ENCODE measurements around the gene CEP83.

Gene CEP83

GRCh38 chr12:94271351-94271750 lies 188.3 kb downstream of the CEP83 start:
- Histone ChIP-seq H3K27me3 (ENCODE audit: control insufficient read depth, low read length) (no peaks in the 10 kb centered on the region; the same call in 1 of the 2 replicates), H3K4me3 (ENCODE audit: low read length) (no peak overlapping the region), H3K79me2 (ENCODE audit: control insufficient read depth, low read length) (no peaks in the 10 kb centered on the region), H3K4me1 (ENCODE audit: control insufficient read depth, low read length) (peaks cover 10% of the 10 kb centered on the region), H3K27ac (ENCODE audit: low read depth, low read length) (no peak overlapping the region), H3K4me2 (ENCODE audit: low read length) (no peak overlapping the region), H3K36me3 (ENCODE audit: control insufficient read depth, low read length) (no peaks in the 10 kb centered on the region), H4K20me1 (ENCODE audit: control insufficient read depth, insufficient read depth, low read depth, low read length) (no peaks in the 10 kb centered on the region), H3F3A (ENCODE audit: control insufficient read depth, insufficient read depth) (no peaks in the 10 kb centered on the region), H3K9me2 (replicated peaks; ENCODE audit: control insufficient read depth, low read length) (no peaks in the 10 kb centered on the region), H3K9me3 (ENCODE audit: control insufficient read depth, insufficient read depth, low read length) (no peaks in the 10 kb centered on the region)
- TF ChIP-seq CTCF (IDR thresholded peaks at IDR 0.05; ENCODE audit: low read depth, low read length, poor library complexity, severe bottlenecking) (no peak), EZH2phosphoT487 (IDR thresholded peaks at IDR 0.05; ENCODE audit: borderline replicate concordance, low read length) (no peak)

DNA sequence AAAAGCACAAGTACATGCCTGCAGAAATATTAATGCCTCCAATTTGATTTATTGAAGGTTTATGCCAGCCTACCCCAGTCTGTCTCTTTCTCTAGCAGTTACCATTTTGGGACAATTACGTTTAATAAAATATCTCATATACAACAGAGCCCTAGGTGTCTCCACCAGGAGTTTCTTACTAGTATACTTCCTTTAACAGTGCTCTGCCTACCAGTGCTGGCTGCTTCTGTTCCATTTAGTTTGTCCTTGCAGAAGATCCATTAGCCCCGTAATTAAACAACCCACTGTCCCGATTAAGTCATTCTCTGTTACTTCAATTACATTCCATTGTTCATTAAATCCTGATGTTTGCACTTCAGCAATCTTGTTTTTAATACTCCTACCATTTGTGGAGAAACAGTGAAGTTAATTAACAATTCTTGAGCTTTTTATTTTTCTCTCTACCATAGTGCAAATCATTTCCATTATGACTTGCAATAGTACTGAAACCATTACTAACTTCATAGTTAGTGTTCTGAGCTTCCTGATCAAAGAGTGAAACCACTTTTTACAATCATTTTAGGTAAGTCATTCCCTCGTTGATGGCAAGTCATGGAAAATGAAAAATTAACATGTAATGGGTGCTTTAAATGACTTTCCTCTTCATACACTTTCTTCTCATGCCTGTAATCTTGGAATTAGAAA lies 190.2 kb downstream of the CEP83 start:
- Histone ChIP-seq H3K4me1 (ENCODE audit: control insufficient read depth, low read length) (peaks cover 10% of the 10 kb centered on the region), H3K9me2 (replicated peaks; ENCODE audit: control insufficient read depth, low read length) (no peaks in the 10 kb centered on the region)

DNA sequence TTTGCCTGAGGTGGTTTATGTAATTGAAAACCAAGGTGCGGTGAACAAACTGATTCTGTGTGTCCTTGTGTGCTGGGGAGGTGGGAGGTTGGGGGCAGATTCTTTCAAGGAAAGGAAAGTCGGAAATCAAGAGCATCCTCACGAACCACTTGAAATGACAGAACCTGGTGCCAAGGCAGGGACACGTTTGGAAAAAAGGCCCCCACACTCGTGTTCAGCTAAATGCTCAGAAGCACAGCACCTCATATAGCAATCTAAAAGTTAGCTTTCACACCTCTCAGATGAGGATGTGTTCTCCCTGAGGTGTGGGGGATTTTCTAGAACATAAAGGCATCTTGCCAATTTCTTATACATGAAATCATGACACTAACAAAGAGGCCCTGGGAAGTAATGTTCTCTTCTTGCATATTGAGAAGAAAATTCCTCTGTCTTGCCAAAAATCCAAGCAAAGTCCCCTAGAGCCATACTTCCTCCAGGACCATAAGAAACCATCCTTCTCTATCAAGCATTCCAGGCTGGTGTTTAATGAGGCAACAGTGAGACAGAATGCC lies 191.7 kb downstream of the CEP83 start:
- Histone ChIP-seq H3K4me2 (ENCODE audit: low read length) (no peak overlapping the region), H3K9me2 (replicated peaks; ENCODE audit: control insufficient read depth, low read length) (no peaks in the 10 kb centered on the region), H3K4me3 (ENCODE audit: low read length) (no peak overlapping the region), H3K9me3 (ENCODE audit: control insufficient read depth, insufficient read depth, low read length) (no peaks in the 10 kb centered on the region), H3K79me2 (ENCODE audit: control insufficient read depth, low read length) (no peaks in the 10 kb centered on the region), H3F3A (ENCODE audit: control insufficient read depth, insufficient read depth) (no peaks in the 10 kb centered on the region), H3K36me3 (ENCODE audit: control insufficient read depth, low read length) (no peaks in the 10 kb centered on the region), H3K4me1 (ENCODE audit: control insufficient read depth, low read length) (peaks cover 15% of the 10 kb centered on the region), H3K27ac (ENCODE audit: low read depth, low read length) (no peak overlapping the region), H4K20me1 (ENCODE audit: control insufficient read depth, insufficient read depth, low read depth, low read length) (no peaks in the 10 kb centered on the region), H3K27me3 (ENCODE audit: control insufficient read depth, low read length) (no peaks in the 10 kb centered on the region; the same call in 1 of the 2 replicates)
- TF ChIP-seq EZH2phosphoT487 (IDR thresholded peaks at IDR 0.05; ENCODE audit: borderline replicate concordance, low read length): no peak
- no peak for TF ChIP-seq CTCF (IDR thresholded peaks at IDR 0.05; ENCODE audit: low read depth, low read length, poor library complexity, severe bottlenecking)

More for the DNA sequence above, 190.2 kb downstream of the CEP83 start:
- Histone ChIP-seq H3K4me3 (ENCODE audit: low read length) (no peak overlapping the region), H3K36me3 (ENCODE audit: control insufficient read depth, low read length) (no peaks in the 10 kb centered on the region), H3F3A (ENCODE audit: control insufficient read depth, insufficient read depth) (no peaks in the 10 kb centered on the region), H3K79me2 (ENCODE audit: control insufficient read depth, low read length) (no peaks in the 10 kb centered on the region), H3K9me3 (ENCODE audit: control insufficient read depth, insufficient read depth, low read length) (no peaks in the 10 kb centered on the region), H3K4me2 (ENCODE audit: low read length) (no peak overlapping the region), H3K27me3 (ENCODE audit: control insufficient read depth, low read length) (no peaks in the 10 kb centered on the region; the same call in 1 of the 2 replicates), H3K27ac (ENCODE audit: low read depth, low read length) (no peak overlapping the region), H4K20me1 (ENCODE audit: control insufficient read depth, insufficient read depth, low read depth, low read length) (no peaks in the 10 kb centered on the region)
- TF ChIP-seq CTCF (IDR thresholded peaks at IDR 0.05; ENCODE audit: low read depth, low read length, poor library complexity, severe bottlenecking) (no peak), EZH2phosphoT487 (IDR thresholded peaks at IDR 0.05; ENCODE audit: borderline replicate concordance, low read length) (no peak)
